Nucleus accumbens (tissue), 56 donors: Measurements from ENCODE around the gene WDR3.
A peak's percentile ranks its signal among the peaks of the same experiment; 100 is the strongest.
"Not testable (repeated sequence)": the region's sequence is repeated elsewhere in the genome, so short reads cannot be mapped to it uniquely, and the experiment has no call there.

ENCODE experiments used
- DNase-seq, 56 donors: peaks; one replicate each; lab custom pipeline; 2025; lab: John Stamatoyannopoulos, UW

Gene WDR3

GRCh38 chr1:117929343-117930172, at the start of gene WDR3, which contains the start of gene GDAP2:
Gene WDR3 (plus strand): TSS chr1:117929739. CDS start chr1:117933320, 3,581 bp downstream.
Gene GDAP2 (minus strand): TSS chr1:117929621. CDS start chr1:117920357, 9,264 bp downstream.
- peak; percentile 68 to 99 (median 95) for DNase-seq

GRCh38 chr1:117883616-117884015, 45.9 kb upstream of the WDR3 start:
- no peak for DNase-seq

- DNase-seq, result no peak
These were observed 43.3 kb upstream of the WDR3 start for GRCh38 chr1:117886101-117886795.

- DNase-seq, result no peak
These were observed 39.1 kb upstream of the WDR3 start for GRCh38 chr1:117890452-117890851.

- no peak for DNase-seq
These were observed 37.0 kb upstream of the WDR3 start for GRCh38 chr1:117892512-117892911.

- DNase-seq, result no peak
These were observed 35.5 kb upstream of the WDR3 start for GRCh38 chr1:117894078-117894477.

- peak in 36 of 56 donors; percentile 0 to 81 (median 15) for DNase-seq
These were observed 33.9 kb upstream of the WDR3 start for GRCh38 chr1:117895482-117896114.

GRCh38 chr1:117897551-117897950, 32.0 kb upstream of the WDR3 start:
- DNase-seq, result no peak

GRCh38 chr1:117899801-117900200, 29.7 kb upstream of the WDR3 start:
- DNase-seq, result no peak

GRCh38 chr1:117902944-117903343, 26.6 kb upstream of the WDR3 start:
- DNase-seq, result no peak

GRCh38 chr1:117904485-117904884, 25.1 kb upstream of the WDR3 start:
- DNase-seq, result no peak

- no peak for DNase-seq
These were observed 24.5 kb upstream of the WDR3 start for GRCh38 chr1:117905019-117905418.

GRCh38 chr1:117911051-117911450, 18.5 kb upstream of the WDR3 start:
- DNase-seq, result no peak

GRCh38 chr1:117919376-117919775, 10.2 kb upstream of the WDR3 start:
- DNase-seq, result no peak

GRCh38 chr1:117921991-117922390, 7.5 kb upstream of the WDR3 start:
- no peak for DNase-seq

GRCh38 chr1:117922717-117923116, 6.8 kb upstream of the WDR3 start:
- DNase-seq, result not testable (repeated sequence)

- no peak for DNase-seq
These were observed 3.6 kb upstream of the WDR3 start for GRCh38 chr1:117925981-117926380.

GRCh38 chr1:117928881-117929342, 627 bp upstream of the WDR3 start:
- peak in 42 of 56 donors; percentile 6 to 68 (median 38) for DNase-seq

GRCh38 chr1:117930173-117930447, 571 bp downstream of the WDR3 start:
- peak in 1 of 56 donors; percentile 50 for DNase-seq

- no peak for DNase-seq
These were observed 945 bp downstream of the WDR3 start for GRCh38 chr1:117930484-117930883.

- DNase-seq, result no peak
These were observed 3.0 kb downstream of the WDR3 start for GRCh38 chr1:117932576-117932975.
